HCT116 (cell line): ENCODE results near the gene SRPK2. TPM values are rescaled to one million over a fixed set of nuclear protein-coding genes. Genes with fewer than 3 reads are reported as not detected.

ENCODE experiments used
- ATAC-seq: fragments of 200-7000 bp; cut with Tn5 transposase; 2 replicates; pipeline ENCODE4 v1.9.1; 2020; ENCODE audit warnings: mild to moderate bottlenecking, moderate library complexity
- Bru-seq: library from RNA; stranded (reverse); fragments of 400-500 nt; gene quantifications from one replicate; lab custom pipeline; 2021; lab: Mats Ljungman, UMichigan
- BruChase-seq, 2 experiments: library from RNA; stranded (reverse); fragments of 400-500 nt; gene quantifications; one replicate each; lab custom pipeline; 2021; lab: Mats Ljungman, UMichigan
- BruUV-seq: library from RNA; stranded (reverse); fragments of 400-500 nt; replicated peaks from 2 replicates; lab custom pipeline; 2021; lab: Mats Ljungman, UMichigan
- CTCF ChIA-PET: fragments of 300-600 bp; sonication (Branson Sonifier 250); formaldehyde crosslinking; loops from one replicate; lab custom pipeline; 2021; ENCODE audit warnings: antibody characterized with exemption; lab: Charles Lee
- POLR2A ChIA-PET: fragments of 300-600, 350-600 bp; sonication (Branson Sonifier 250); formaldehyde crosslinking; loops from one replicate; lab custom pipeline; 2021; ENCODE audit warnings: antibody characterized with exemption; lab: Charles Lee
- RAD21 ChIA-PET, 2 experiments: fragments of 300-600 bp; sonication (Branson Sonifier 250); formaldehyde crosslinking; loops; one replicate each; lab custom pipeline; 2023; ENCODE audit warnings: low total read pairs in 2 of 2; ENCODE audit not compliant: uncharacterized antibody in 2 of 2, unreplicated experiment in 2 of 2, low non-redundant PET in 1 of 2; lab: Charles Lee
- DNase-seq: peaks from one replicate; pipeline ENCODE4 v3.0.0-alpha.2; 2010; ENCODE audit warnings: low read depth, low spot score
- H2AFZ ChIP-seq: fragments of 200-600 bp; shearing (Covaris generic), sonication (generic); 2 replicates; pipeline ENCODE4 v1.6.1; 2017; ENCODE audit warnings: low read depth, mixed run types, mixed read lengths, antibody characterized with exemption, low read length; ENCODE audit not compliant: poor library complexity, severe bottlenecking
- H3K27ac ChIP-seq: 2 replicates; pipeline ENCODE4 v1.5.1; 2012; ENCODE audit warnings: low read depth, low read length
- H3K27me3 ChIP-seq: fragments of 200-600 bp; sonication (generic); 2 replicates; pipeline ENCODE4 v1.6.1; 2016; ENCODE audit warnings: mixed run types, low read length, mixed read lengths; ENCODE audit not compliant: insufficient read depth
- H3K36me3 ChIP-seq, 2 experiments: fragments of 200-500 bp in 1 of 2; fragments of 200-600 bp in 1 of 2; sonication (Bioruptor generic) in 1 of 2; sonication (generic) in 1 of 2; 2 replicates each; pipeline versions ENCODE4 v1.5.1 to v1.6.1; 2014 to 2016; ENCODE audit warnings: low read length in 2 of 2, inconsistent platforms in 1 of 2, mixed read lengths in 1 of 2, mixed run types in 1 of 2; ENCODE audit not compliant: insufficient read depth in 2 of 2, control insufficient read depth in 1 of 2
- H3K4me1 ChIP-seq, 2 experiments: fragments of 200-600 bp in 1 of 2; sonication (generic) in 1 of 2; 2 replicates each; pipeline versions ENCODE4 v1.5.1 to v1.6.1; 2012 to 2017; ENCODE audit warnings: low read length in 2 of 2, inconsistent platforms in 1 of 2, mild to moderate bottlenecking in 1 of 2, mixed read lengths in 1 of 2, mixed run types in 1 of 2, moderate library complexity in 1 of 2; ENCODE audit not compliant: insufficient read depth in 2 of 2, control insufficient read depth in 1 of 2
- H3K4me2 ChIP-seq: fragments of 200-600 bp; sonication (generic); 2 replicates; pipeline ENCODE4 v1.6.1; 2017; ENCODE audit warnings: mixed run types, low read length, mixed read lengths
- H3K4me3 ChIP-seq, 2 experiments: fragments of 200-600 bp in 1 of 2; sonication (generic) in 1 of 2; replicated peaks in 1 of 2; 2 replicates each; pipeline ENCODE4 v1.5.1; 2011 to 2016; ENCODE audit warnings: low read length in 2 of 2, control low read depth in 1 of 2, low read depth in 1 of 2, mild to moderate bottlenecking in 1 of 2, mixed read lengths in 1 of 2, mixed run types in 1 of 2
- H3K79me2 ChIP-seq: fragments of 200-600 bp; sonication (generic); 2 replicates; pipeline ENCODE4 v1.6.1; 2017; ENCODE audit warnings: mild to moderate bottlenecking, mixed run types, low read length, moderate library complexity, mixed read lengths; ENCODE audit not compliant: insufficient read depth
- H3K9ac ChIP-seq: fragments of 200-600 bp; sonication (generic); 2 replicates; pipeline ENCODE4 v1.6.1; 2016; ENCODE audit warnings: low read length, mixed read lengths
- H3K9me2 ChIP-seq: fragments of 200-600 bp; sonication (generic), shearing (Covaris generic); 2 replicates; pipeline ENCODE4 v1.6.1; 2017; ENCODE audit warnings: mixed run types, mild to moderate bottlenecking, moderate library complexity; ENCODE audit not compliant: insufficient read depth
- H3K9me3 ChIP-seq, 2 experiments: fragments of 200-500 bp in 1 of 2; fragments of 200-600 bp in 1 of 2; sonication (Bioruptor generic) in 1 of 2; sonication (generic) in 1 of 2; 2 replicates each; pipeline ENCODE4 v1.6.1; 2014 to 2017; ENCODE audit warnings: low read length in 2 of 2, mixed read lengths in 2 of 2, inconsistent platforms in 1 of 2, low read depth in 1 of 2, mild to moderate bottlenecking in 1 of 2, mixed run types in 1 of 2, moderate library complexity in 1 of 2; ENCODE audit not compliant: control insufficient read depth in 1 of 2, insufficient read depth in 1 of 2
- H4K20me1 ChIP-seq: fragments of 200-600 bp; sonication (generic), shearing (Covaris generic); 2 replicates; pipeline ENCODE4 v1.6.1; 2017; ENCODE audit warnings: mixed run types, mild to moderate bottlenecking, moderate library complexity; ENCODE audit not compliant: insufficient read depth
- CEBPB ChIP-seq: IDR thresholded peaks from 2 replicates; pipeline ENCODE4 v1.6.1; 2012; ENCODE audit warnings: low read depth
- EGR1 ChIP-seq: IDR thresholded peaks from 2 replicates; pipeline ENCODE4 v1.6.1; 2012; ENCODE audit warnings: low read depth
- ELF1 ChIP-seq: IDR thresholded peaks from 2 replicates; pipeline ENCODE4 v1.6.1; 2012; ENCODE audit warnings: low read depth, borderline replicate concordance
- EZH2 ChIP-seq: fragments of 200-600 bp; sonication (generic); IDR thresholded peaks from 2 replicates; pipeline ENCODE4 v1.6.1; 2017; ENCODE audit warnings: antibody characterized with exemption, mixed run types
- POLR2A ChIP-seq: IDR thresholded peaks from 2 replicates; pipeline ENCODE4 v1.7.0; 2011; ENCODE audit warnings: borderline replicate concordance; ENCODE audit not compliant: insufficient read depth, insufficient read length; ENCODE audit errors: extremely low read depth
- POLR2AphosphoS5 ChIP-seq: IDR thresholded peaks from 2 replicates; pipeline ENCODE4 v1.6.1; 2011; ENCODE audit warnings: mild to moderate bottlenecking, low read depth, low read length, moderate library complexity
- RAD21 ChIP-seq: IDR thresholded peaks from 2 replicates; pipeline ENCODE4 v1.6.1; 2012; ENCODE audit warnings: low read depth, mild to moderate bottlenecking
- SIN3A ChIP-seq: IDR thresholded peaks from 2 replicates; pipeline ENCODE4 v1.6.1; 2012; ENCODE audit warnings: low read depth
- TCF7L2 ChIP-seq: IDR thresholded peaks from 2 replicates; pipeline ENCODE4 v1.7.0; 2011; ENCODE audit warnings: borderline replicate concordance, inconsistent platforms; ENCODE audit not compliant: insufficient read depth, insufficient read length; ENCODE audit errors: extremely low read depth
- ZFX ChIP-seq: fragments of 450-650 bp; IDR thresholded peaks from 2 replicates; pipeline ENCODE4 v1.6.1; 2017
- ZNF274 ChIP-seq: fragments of 200-500 bp; sonication (Bioruptor generic); IDR thresholded peaks from 2 replicates; pipeline ENCODE4 v1.6.1; 2014; ENCODE audit warnings: mild to moderate bottlenecking, low read depth, low read length, inconsistent platforms
- intact Hi-C: fragments of 100-400 bp; cut with micrococcal nuclease; formaldehyde crosslinking; loops from 2 replicates; pipeline ENCODE4 v1.10.0; 2022
- long read RNA-seq: library from polyadenylated mRNA; unstranded; transcript quantifications from one replicate; pipeline ENCODE4 v2.0.0, GENCODE V29; 2021; ENCODE audit not compliant: unreplicated experiment
- polyA plus RNA-seq: library from polyadenylated mRNA; unstranded; fragments of >200 nt; gene quantifications from 2 replicates; pipeline ENCODE4 v1.2.1, GENCODE V29; 2012; ENCODE audit warnings: missing spikeins
- total RNA-seq: library from RNA; stranded (reverse); gene quantifications from one replicate; pipeline ENCODE4 v1.2.1, GENCODE V29; 2021; ENCODE audit not compliant: unreplicated experiment
- TF ChIP-seq, protein P1 (sequence below), 3 experiments: fragments of 200-600 bp in 1 of 3; sonication (generic) in 1 of 3; IDR thresholded peaks in 2 of 3; conservative IDR thresholded peaks in 1 of 3; 2 replicates each; pipeline ENCODE4 v1.5.1; 2012 to 2017; ENCODE audit warnings: low read depth in 2 of 3, low read length in 2 of 3, antibody characterized with exemption in 1 of 3, borderline replicate concordance in 1 of 3, control low read depth in 1 of 3, mild to moderate bottlenecking in 1 of 3, mixed read lengths in 1 of 3, mixed run types in 1 of 3, moderate library complexity in 1 of 3; ENCODE audit not compliant: insufficient read depth in 1 of 3

SRPK2 gene
- total RNA-seq: 37.4 TPM
- polyA plus RNA-seq: 14.5 and 20.5 TPM in 2 replicates
- Bru-seq, nascent RNA: percentile 82 among the genes with signal in this experiment
- percentile 75 among the genes with signal in this experiment for BruChase-seq, experiment 1, labeled RNA remaining after a 6-hour chase
- percentile 78 among the genes with signal in this experiment for BruChase-seq, experiment 2, labeled RNA remaining after a 2-hour chase
- long read RNA-seq, partial matches to known transcripts: 20 of 33 reads
- long read RNA-seq, other reads (novel, unspliced or antisense): 8 of 33 reads

- peaks cover 38% of the 10 kb centered on the region for H3K79me2 ChIP-seq
- H3K9me2 ChIP-seq: no peaks in the 10 kb centered on the region
- ChIA-PET RAD21 (no interaction called here), POLR2A (no interaction called here), CTCF (no interaction called here)
- ATAC-seq: peak; percentile 83
- H2AFZ ChIP-seq: peak within 1 kb of the TSS; percentile 24
- intact Hi-C loops: no loop called here
- no peak for DNase-seq
- H3K9ac ChIP-seq: peak within 1 kb of the TSS; percentile 81
- H3K27ac ChIP-seq: peak within 1 kb of the TSS; percentile 70; the same call in 1 of the 2 replicates
- H3K27me3 ChIP-seq: no peaks in the 10 kb centered on the region
- peak; percentile 59 for TF ChIP-seq POLR2AphosphoS5
- peak; percentile 78 for TF ChIP-seq ZFX
- TF ChIP-seq TCF7L2: no peak
- peaks cover 3 to 17% of the 10 kb centered on the region in 2 experiments; a peak in 3 of 4 replicates for H3K4me1 ChIP-seq
- no peaks in the 10 kb centered on the region for H3K9me3 ChIP-seq
- H3K36me3 ChIP-seq: no peaks in the 10 kb centered on the region
- no peaks in the 10 kb centered on the region for H4K20me1 ChIP-seq
- peak within 1 kb of the TSS; percentile 58 to 80 for H3K4me3 ChIP-seq
- no TSS peak for BruUV-seq
- peak within 1 kb of the TSS; percentile 94 for H3K4me2 ChIP-seq
Observed at GRCh38 chr7:105388356-105389087, at the start of gene SRPK2. TSS of gene SRPK2 (minus strand) at chr7:105388921.

DNA sequence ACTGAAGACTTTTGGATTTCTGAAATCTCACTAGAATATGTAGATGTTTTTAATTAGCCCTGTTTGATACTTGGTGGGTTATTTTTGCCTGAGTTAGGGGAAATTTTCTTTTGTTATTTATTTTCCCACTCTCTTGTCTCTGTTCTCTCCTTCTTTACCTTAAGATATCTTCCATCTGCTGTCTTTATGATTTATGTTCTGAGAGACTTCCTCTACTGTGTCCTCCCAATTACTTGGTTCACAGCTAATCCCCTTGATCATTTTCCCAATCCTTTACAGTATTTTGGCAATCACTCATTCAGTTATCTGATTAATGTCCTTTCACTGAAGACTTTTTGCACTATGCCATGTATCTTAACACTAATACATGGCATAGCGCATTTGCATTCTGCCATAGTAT lies 49.5 kb upstream of the SRPK2 start:
- no peaks in the 10 kb centered on the region for H3K27me3 ChIP-seq
- RAD21 ChIA-PET: no interaction called here
- H3K4me3 ChIP-seq: no peak overlapping the region
- no peaks in the 10 kb centered on the region for H3K9me3 ChIP-seq
- H2AFZ ChIP-seq: no peak overlapping the region
- H3K9ac ChIP-seq: no peak overlapping the region
- POLR2A ChIA-PET: no interaction called here
- CTCF ChIA-PET: interaction anchor here (0.9 kb wide), 1 partner anchor 297 kb away, joined by 3 read pairs; no protein-coding TSS in a partner anchor
- DNase-seq: no peak
- BruUV-seq: no TSS peak
- no peaks in the 10 kb centered on the region for H3K36me3 ChIP-seq
- H3K9me2 ChIP-seq: no peaks in the 10 kb centered on the region
- H3K79me2 ChIP-seq: no peaks in the 10 kb centered on the region
- H4K20me1 ChIP-seq: no peaks in the 10 kb centered on the region
- no peak for TF ChIP-seq ZFX
- TF ChIP-seq TCF7L2: no peak
- TF ChIP-seq CEBPB: no peak
- TF ChIP-seq, protein P1, sequence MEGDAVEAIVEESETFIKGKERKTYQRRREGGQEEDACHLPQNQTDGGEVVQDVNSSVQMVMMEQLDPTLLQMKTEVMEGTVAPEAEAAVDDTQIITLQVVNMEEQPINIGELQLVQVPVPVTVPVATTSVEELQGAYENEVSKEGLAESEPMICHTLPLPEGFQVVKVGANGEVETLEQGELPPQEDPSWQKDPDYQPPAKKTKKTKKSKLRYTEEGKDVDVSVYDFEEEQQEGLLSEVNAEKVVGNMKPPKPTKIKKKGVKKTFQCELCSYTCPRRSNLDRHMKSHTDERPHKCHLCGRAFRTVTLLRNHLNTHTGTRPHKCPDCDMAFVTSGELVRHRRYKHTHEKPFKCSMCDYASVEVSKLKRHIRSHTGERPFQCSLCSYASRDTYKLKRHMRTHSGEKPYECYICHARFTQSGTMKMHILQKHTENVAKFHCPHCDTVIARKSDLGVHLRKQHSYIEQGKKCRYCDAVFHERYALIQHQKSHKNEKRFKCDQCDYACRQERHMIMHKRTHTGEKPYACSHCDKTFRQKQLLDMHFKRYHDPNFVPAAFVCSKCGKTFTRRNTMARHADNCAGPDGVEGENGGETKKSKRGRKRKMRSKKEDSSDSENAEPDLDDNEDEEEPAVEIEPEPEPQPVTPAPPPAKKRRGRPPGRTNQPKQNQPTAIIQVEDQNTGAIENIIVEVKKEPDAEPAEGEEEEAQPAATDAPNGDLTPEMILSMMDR (IDR thresholded peaks at IDR 0.05 in 2 of 3, conservative IDR thresholded peaks at IDR 0.05 in 1 of 3; ENCODE audit: borderline replicate concordance in 1 of 3, insufficient read depth in 1 of 3, low read depth in 2 of 3, low read length in 2 of 3): no peak
- TF ChIP-seq ELF1: no peak
- TF ChIP-seq EZH2: no peak
- TF ChIP-seq EGR1: no peak
- TF ChIP-seq RAD21: no peak
- no peak for TF ChIP-seq ZNF274
- no peak for TF ChIP-seq SIN3A
- TF ChIP-seq POLR2A: no peak
- intact Hi-C loops: no loop called here
- peaks cover 0 to 8% of the 10 kb centered on the region in 2 experiments; a peak in 1 of 4 replicates for H3K4me1 ChIP-seq
- no peak overlapping the region for H3K4me2 ChIP-seq
- no peak overlapping the region for H3K27ac ChIP-seq
- ATAC-seq: no peak
